ENCODE measurements around the gene BCL7B. TPM values are rescaled to one million over a fixed set of nuclear protein-coding genes. Genes with fewer than 3 reads are reported as not detected.
"Not testable (repeated sequence)": the region's sequence is repeated elsewhere in the genome, so short reads cannot be mapped to it uniquely, and the experiment has no call there.

The BCL7B gene
- total RNA-seq, 3 donors from 2014 or later: 59.3 to 112 (median 62.0) TPM

GRCh38 chr7:73547841-73548240, 9.6 kb downstream of the BCL7B start:
- H3K4me3 ChIP-seq: no peak overlapping the region
- intact Hi-C loops (cut with DNase I, micrococcal nuclease): no loop called here
- H3K36me3 ChIP-seq (ENCODE audit: low read depth): peaks cover 4% of the 10 kb centered on the region
- no peaks in the 10 kb centered on the region for H3K9me3 ChIP-seq
- no peak for TF ChIP-seq CTCF (IDR thresholded peaks at IDR 0.05)
- no peak for ATAC-seq
- DNase-seq: no peak
- H3K4me1 ChIP-seq (ENCODE audit: low read depth): no peaks in the 10 kb centered on the region

GRCh38 chr7:73544678-73545077, 12.8 kb downstream of the BCL7B start:
- Histone ChIP-seq H3K4me1 (ENCODE audit: low read depth) (no peaks in the 10 kb centered on the region), H3K4me3 (no peak overlapping the region), H3K36me3 (ENCODE audit: low read depth) (peaks cover 3% of the 10 kb centered on the region), H3K9me3 (no peaks in the 10 kb centered on the region)
- no peak for TF ChIP-seq CTCF (IDR thresholded peaks at IDR 0.05)
- intact Hi-C loops (cut with DNase I, micrococcal nuclease): no loop called here
- DNase-seq: no peak
- ATAC-seq: no peak

- H3K9me3 ChIP-seq: no peaks in the 10 kb centered on the region
- no peak for TF ChIP-seq CTCF (IDR thresholded peaks at IDR 0.05)
- DNase-seq (no peak), ATAC-seq (no peak)
- no peak overlapping the region for H3K4me3 ChIP-seq
- no peaks in the 10 kb centered on the region for H3K4me1 ChIP-seq (ENCODE audit: low read depth)
- intact Hi-C loops (cut with DNase I, micrococcal nuclease): no loop called here
- H3K36me3 ChIP-seq (ENCODE audit: low read depth): peaks cover 19% of the 10 kb centered on the region
Observed at GRCh38 chr7:73541722-73542121, 15.8 kb downstream of the BCL7B start.

- intact Hi-C loops (cut with DNase I, micrococcal nuclease): no loop called here
- no peak for ATAC-seq
Observed at GRCh38 chr7:73539709-73540108, 17.8 kb downstream of the BCL7B start.

GRCh38 chr7:73538510-73538909, 19.0 kb downstream of the BCL7B start:
- H3K36me3 ChIP-seq (ENCODE audit: low read depth): peaks cover 19% of the 10 kb centered on the region
- DNase-seq; intact Hi-C loops (cut with DNase I, micrococcal nuclease); ATAC-seq; H3K4me3 ChIP-seq; H3K9me3 ChIP-seq; H3K4me1 ChIP-seq (ENCODE audit: low read depth): not testable (repeated sequence)

More at GRCh38 chr7:73539709-73540108, 17.8 kb downstream of the BCL7B start:
- H3K9me3 ChIP-seq: no peaks in the 10 kb centered on the region
- DNase-seq: no peak
- H3K36me3 ChIP-seq (ENCODE audit: low read depth): peaks cover 19% of the 10 kb centered on the region
- H3K4me3 ChIP-seq: no peak overlapping the region
- H3K4me1 ChIP-seq (ENCODE audit: low read depth): no peaks in the 10 kb centered on the region
- no peak for TF ChIP-seq CTCF (IDR thresholded peaks at IDR 0.05)

GRCh38 chr7:73537051-73537450, 20.4 kb downstream of the BCL7B start:
- DNase-seq (no peak), ATAC-seq (no peak)
- Histone ChIP-seq H3K4me1 (ENCODE audit: low read depth) (no peaks in the 10 kb centered on the region), H3K4me3 (no peak overlapping the region), H3K9me3 (no peaks in the 10 kb centered on the region), H3K36me3 (ENCODE audit: low read depth) (peaks cover 19% of the 10 kb centered on the region)
- intact Hi-C loops (cut with DNase I, micrococcal nuclease): no loop called here
- no peak for TF ChIP-seq CTCF (IDR thresholded peaks at IDR 0.05)
